Activated CD8-positive, alpha-beta T cell treated with anti-CD3 and anti-CD28 coated beads for 36 hours (primary cell): Measurements from ENCODE around the gene KRT2. TPM values are rescaled to one million over a fixed set of nuclear protein-coding genes. Genes with fewer than 3 reads are reported as not detected.

Experiments
- ATAC-seq: fragments of 200-7000 bp; cut with Tn5 transposase; one replicate; pipeline ENCODE4 v1.10.0; 2021; ENCODE audit warnings: mild to moderate bottlenecking, moderate library complexity
- CTCF ChIA-PET: fragments of 350-600 bp; sonication (Branson Sonifier 250); formaldehyde crosslinking; loops from one replicate; lab custom pipeline; 2021; ENCODE audit warnings: antibody characterized with exemption; lab: Charles Lee
- POLR2A ChIA-PET: fragments of 350-600 bp; sonication (Branson Sonifier 250); formaldehyde crosslinking; loops from one replicate; lab custom pipeline; 2021; ENCODE audit warnings: antibody characterized with exemption; lab: Charles Lee
- DNase-seq: peaks from one replicate; pipeline ENCODE4 v3.0.0-alpha.2; 2020
- H3K27ac Mint-ChIP-seq: one replicate; pipeline ENCODE4 v1.8.0; 2021; ENCODE audit warnings: mild to moderate bottlenecking, mixed read lengths
- H3K27me3 Mint-ChIP-seq: one replicate; pipeline ENCODE4 v1.8.0; 2021; ENCODE audit warnings: mixed read lengths
- H3K36me3 Mint-ChIP-seq: one replicate; pipeline ENCODE4 v1.8.0; 2021; ENCODE audit warnings: low read depth, mixed read lengths
- H3K4me1 Mint-ChIP-seq: one replicate; pipeline ENCODE4 v1.8.0; 2021; ENCODE audit warnings: low read depth, mixed read lengths
- H3K4me3 Mint-ChIP-seq: one replicate; pipeline ENCODE4 v1.8.0; 2021; ENCODE audit warnings: mild to moderate bottlenecking, moderate library complexity, mixed read lengths
- H3K9me3 Mint-ChIP-seq: one replicate; pipeline ENCODE4 v1.8.0; 2021; ENCODE audit warnings: mixed read lengths
- intact Hi-C: fragments of 100-400 bp; cut with micrococcal nuclease; formaldehyde crosslinking; loops from one replicate; pipeline ENCODE4 v1.10.0; 2022
- total RNA-seq, 2 experiments: library from RNA; stranded (reverse); gene quantifications; one replicate each; pipeline ENCODE4 v1.2.3, GENCODE V29; 2021
- TF ChIP-seq, protein P1 (sequence below): fragments of 200-600 bp; IDR thresholded peaks from one replicate; pipeline ENCODE4 v1.8.0; 2022; ENCODE audit warnings: antibody characterized with exemption, mild to moderate bottlenecking

Gene KRT2
- total RNA-seq, 2 experiments from 2014 or later, result not detected

DNA sequence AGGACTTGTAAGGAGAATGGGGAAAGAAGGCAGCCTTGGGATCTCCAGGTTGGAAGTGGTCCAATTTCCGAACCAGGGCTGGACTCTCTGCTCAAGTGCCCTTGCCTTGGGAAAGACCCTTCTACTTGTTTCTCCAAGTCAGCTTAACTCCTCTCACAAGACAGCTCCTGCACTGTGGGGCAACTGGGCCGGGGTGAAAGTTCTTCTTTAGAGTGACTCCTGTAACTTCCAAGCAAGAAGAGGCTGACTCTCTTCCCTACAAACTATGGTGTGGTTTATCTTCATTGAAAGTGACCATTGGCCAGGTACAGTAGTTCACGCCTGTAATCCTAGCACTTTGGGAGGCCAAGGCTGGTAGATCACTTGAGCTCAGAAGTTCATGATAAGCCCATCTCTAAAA lies 14.5 kb upstream of the KRT2 start:
- ChIA-PET POLR2A (no interaction called here), CTCF (interaction anchor here (1.8 to 4.3 kb wide), 3 partner anchors 9 to 218 kb away, joined by 8 to 16 read pairs (median 8); no protein-coding TSS in a partner anchor)
- no peak for ATAC-seq
- Mint-ChIP-seq H3K4me3 (no peak overlapping the region), H3K27ac (no peak overlapping the region), H3K4me1 (peaks cover 4% of the 10 kb centered on the region), H3K9me3 (no peaks in the 10 kb centered on the region), H3K36me3 (no peaks in the 10 kb centered on the region), H3K27me3 (no peaks in the 10 kb centered on the region)
- TF ChIP-seq, protein P1, sequence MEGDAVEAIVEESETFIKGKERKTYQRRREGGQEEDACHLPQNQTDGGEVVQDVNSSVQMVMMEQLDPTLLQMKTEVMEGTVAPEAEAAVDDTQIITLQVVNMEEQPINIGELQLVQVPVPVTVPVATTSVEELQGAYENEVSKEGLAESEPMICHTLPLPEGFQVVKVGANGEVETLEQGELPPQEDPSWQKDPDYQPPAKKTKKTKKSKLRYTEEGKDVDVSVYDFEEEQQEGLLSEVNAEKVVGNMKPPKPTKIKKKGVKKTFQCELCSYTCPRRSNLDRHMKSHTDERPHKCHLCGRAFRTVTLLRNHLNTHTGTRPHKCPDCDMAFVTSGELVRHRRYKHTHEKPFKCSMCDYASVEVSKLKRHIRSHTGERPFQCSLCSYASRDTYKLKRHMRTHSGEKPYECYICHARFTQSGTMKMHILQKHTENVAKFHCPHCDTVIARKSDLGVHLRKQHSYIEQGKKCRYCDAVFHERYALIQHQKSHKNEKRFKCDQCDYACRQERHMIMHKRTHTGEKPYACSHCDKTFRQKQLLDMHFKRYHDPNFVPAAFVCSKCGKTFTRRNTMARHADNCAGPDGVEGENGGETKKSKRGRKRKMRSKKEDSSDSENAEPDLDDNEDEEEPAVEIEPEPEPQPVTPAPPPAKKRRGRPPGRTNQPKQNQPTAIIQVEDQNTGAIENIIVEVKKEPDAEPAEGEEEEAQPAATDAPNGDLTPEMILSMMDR, result no peak
- DNase-seq, result no peak
- intact Hi-C loops, result no loop called here

DNA sequence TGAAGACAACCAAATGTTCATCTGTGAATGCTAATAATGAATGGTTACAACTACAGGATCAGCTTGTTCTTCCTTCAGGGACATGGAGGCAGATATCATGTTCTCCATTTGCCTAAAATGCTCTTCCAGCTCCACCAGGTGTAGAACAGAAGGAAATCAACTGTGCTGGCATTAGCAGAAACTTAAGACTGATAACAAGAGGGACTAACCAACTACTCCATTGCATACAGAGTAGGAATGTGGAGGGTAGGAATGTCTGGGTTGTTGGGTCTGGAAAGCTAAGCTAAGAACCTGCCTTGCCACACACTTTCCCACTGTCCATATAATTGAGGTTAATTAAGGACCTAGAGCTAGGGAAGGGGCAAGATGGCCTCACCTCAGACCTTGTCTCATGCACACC lies 11.4 kb upstream of the KRT2 start:
- Mint-ChIP-seq H3K27me3 (no peaks in the 10 kb centered on the region), H3K36me3 (no peaks in the 10 kb centered on the region), H3K4me1 (peaks cover 4% of the 10 kb centered on the region), H3K4me3 (no peak overlapping the region), H3K27ac (no peak overlapping the region), H3K9me3 (no peaks in the 10 kb centered on the region)
- no peak for ATAC-seq
- ChIA-PET POLR2A (no interaction called here), CTCF (interaction anchor here (1.0 to 4.3 kb wide), 5 partner anchors 17 to 221 kb away, joined by 3 to 16 read pairs (median 5); partner anchors contain the start of gene KRT1)
- intact Hi-C loops, result no loop called here
- DNase-seq, result no peak
- TF ChIP-seq, protein P1, result no peak

DNA sequence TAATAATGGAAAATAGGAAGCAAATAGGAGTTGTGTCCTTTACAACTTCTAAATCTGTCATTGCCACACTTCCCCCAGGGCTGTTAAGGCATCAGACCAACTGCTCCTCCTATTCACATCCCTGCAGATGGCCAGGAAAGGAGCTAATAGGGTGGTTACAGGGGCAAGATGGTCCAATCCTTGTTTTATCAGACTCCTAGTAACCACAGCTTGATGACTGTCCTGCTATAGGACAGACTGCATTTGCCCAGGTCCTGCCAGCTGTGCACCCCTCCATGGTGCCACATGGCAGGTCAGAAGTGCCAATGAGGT lies 10.9 kb upstream of the KRT2 start:
- Mint-ChIP-seq H3K27me3 (no peaks in the 10 kb centered on the region), H3K4me3 (no peak overlapping the region), H3K36me3 (no peaks in the 10 kb centered on the region), H3K9me3 (no peaks in the 10 kb centered on the region), H3K4me1 (peaks cover 4% of the 10 kb centered on the region), H3K27ac (no peak overlapping the region)
- ChIA-PET CTCF (interaction anchor here (1.0 to 1.6 kb wide), 4 partner anchors 18 to 222 kb away, joined by 3 to 5 read pairs (median 4); partner anchors contain the start of gene KRT1), POLR2A (no interaction called here)
- no peak for DNase-seq
- TF ChIP-seq, protein P1, result no peak
- no peak for ATAC-seq
- intact Hi-C loops, result no loop called here

DNA sequence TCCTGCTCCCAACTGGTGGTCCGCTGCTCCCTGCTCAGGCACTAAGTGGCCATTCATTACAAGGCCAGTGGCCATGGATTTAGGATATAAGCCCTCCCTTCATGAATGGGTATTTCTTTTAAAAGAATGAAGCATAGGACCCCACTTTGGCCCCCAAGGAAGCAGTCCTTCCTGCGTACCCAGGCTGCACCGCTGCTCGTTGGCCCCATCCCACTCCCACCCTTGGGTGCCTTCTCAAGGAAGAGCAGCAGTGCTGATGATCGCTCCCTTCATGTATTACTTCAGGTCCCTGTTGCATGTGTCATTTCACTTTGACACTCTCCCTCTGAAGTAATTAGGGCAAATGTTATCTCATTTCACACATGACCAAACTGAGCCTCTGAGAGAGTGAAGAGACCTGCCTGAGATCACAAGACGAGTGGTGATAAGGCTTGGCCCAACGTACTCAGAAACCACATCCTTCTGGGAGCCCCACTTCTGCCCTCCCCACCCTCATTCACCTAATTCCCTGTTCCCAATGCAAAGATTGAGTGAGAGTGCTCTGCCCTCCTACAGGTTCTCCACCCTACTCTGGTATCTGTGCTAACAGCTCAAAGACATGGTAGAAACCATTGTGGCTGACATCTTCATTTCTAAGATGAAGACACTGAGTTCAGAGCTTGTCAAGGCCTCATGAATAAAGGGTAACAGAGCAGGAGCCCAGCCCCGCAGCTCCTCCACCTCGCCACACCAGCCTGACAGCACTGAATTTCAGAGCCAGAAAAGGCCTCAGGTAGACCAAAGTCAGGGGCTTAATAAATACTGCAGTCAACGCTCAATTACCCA lies 10.3 kb upstream of the KRT2 start:
- CTCF ChIA-PET, result interaction anchor here (1.2 to 1.6 kb wide), 3 partner anchors 78 to 223 kb away, joined by 3 to 5 read pairs (median 5); no protein-coding TSS in a partner anchor
- no peaks in the 10 kb centered on the region for H3K27me3 Mint-ChIP-seq
- H3K4me3 Mint-ChIP-seq, result no peak overlapping the region
- H3K36me3 Mint-ChIP-seq, result no peaks in the 10 kb centered on the region
- no peak for DNase-seq
- H3K27ac Mint-ChIP-seq, result no peak overlapping the region
- TF ChIP-seq, protein P1, result no peak
- POLR2A ChIA-PET, result no interaction called here
- H3K4me1 Mint-ChIP-seq, result peaks cover 4% of the 10 kb centered on the region
- no peak for ATAC-seq
- H3K9me3 Mint-ChIP-seq, result no peaks in the 10 kb centered on the region
- intact Hi-C loops, result no loop called here

DNA sequence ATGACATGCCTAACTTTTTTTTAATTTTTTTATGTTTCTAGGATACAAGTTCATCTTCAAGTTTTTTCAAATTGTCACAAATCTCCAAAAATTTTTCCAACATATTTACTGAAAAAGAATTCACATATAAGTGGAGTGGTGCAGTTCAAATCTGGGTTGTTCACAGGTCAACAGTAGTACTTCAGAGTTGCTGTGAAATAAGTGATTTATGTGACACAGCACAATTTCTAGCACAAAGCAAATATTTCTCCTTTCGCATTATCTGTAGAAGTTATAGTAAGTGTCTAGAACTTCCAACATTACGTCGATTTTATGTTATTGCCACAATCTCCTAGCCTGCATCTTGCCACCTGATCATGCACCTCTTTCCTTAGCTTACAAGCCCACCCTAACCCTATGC lies 9.7 kb upstream of the KRT2 start:
- Mint-ChIP-seq H3K4me3 (no peak overlapping the region), H3K9me3 (no peaks in the 10 kb centered on the region), H3K27ac (no peak overlapping the region), H3K4me1 (peaks cover 5% of the 10 kb centered on the region), H3K36me3 (no peaks in the 10 kb centered on the region), H3K27me3 (no peaks in the 10 kb centered on the region)
- TF ChIP-seq, protein P1, result no peak
- POLR2A ChIA-PET, result no interaction called here
- CTCF ChIA-PET, result no interaction called here
- DNase-seq, result no peak
- intact Hi-C loops, result no loop called here
- no peak for ATAC-seq
